DMS 273 (cell line): Measurements from ENCODE around the gene ZBTB7C.

ENCODE experiments used
- DNase-seq: peaks from one replicate; lab custom pipeline; 2025; ENCODE audit not compliant: unreplicated experiment; lab: John Stamatoyannopoulos, UW

The ZBTB7C gene

DNA sequence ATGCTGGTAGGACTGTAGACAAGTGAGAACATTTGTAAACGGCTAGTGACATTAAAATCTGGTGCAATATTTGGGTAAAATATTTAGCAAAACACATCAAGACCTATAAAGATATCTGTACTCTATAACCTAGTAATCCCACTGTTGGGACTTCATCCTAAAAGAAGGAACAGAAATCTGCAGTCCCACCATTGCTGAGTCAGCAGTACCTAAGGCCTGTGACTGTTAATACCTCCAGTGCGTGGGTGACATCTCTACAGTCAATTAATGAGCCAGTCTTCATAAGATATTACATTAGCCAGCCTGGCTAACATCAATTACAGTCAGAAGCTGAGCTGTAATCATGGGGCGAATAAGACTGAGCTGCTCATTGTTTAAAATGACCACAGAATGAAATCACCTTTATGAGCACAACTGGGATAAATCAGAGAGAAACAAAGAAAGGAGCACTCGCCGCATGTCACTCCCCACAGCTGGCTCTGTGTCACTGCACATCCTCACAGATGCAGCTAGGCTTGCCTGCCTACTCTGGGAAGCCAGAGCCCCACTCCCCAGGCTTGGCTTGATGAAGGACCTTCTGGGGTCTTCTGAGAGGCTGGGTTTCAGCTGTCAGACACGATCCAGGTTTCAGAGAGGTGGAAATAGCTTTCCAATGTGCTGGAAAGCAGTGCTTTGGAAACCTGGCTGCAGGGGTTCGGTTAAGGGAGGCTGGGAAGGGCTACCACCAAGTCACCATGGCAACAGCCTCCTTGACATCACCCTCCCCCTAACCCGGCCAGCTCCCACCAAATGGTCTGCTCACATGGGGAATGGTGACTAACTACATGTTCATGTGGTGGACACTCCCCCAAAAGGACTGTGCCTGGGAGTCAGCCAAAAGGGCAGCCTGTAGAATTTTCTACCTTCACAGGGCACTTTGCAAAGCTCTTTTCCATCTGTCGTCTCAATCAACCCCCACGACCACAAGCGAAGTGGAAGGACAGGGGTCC is 145.0 kb downstream of the ZBTB7C start:
- peak; percentile 45 for DNase-seq

DNA sequence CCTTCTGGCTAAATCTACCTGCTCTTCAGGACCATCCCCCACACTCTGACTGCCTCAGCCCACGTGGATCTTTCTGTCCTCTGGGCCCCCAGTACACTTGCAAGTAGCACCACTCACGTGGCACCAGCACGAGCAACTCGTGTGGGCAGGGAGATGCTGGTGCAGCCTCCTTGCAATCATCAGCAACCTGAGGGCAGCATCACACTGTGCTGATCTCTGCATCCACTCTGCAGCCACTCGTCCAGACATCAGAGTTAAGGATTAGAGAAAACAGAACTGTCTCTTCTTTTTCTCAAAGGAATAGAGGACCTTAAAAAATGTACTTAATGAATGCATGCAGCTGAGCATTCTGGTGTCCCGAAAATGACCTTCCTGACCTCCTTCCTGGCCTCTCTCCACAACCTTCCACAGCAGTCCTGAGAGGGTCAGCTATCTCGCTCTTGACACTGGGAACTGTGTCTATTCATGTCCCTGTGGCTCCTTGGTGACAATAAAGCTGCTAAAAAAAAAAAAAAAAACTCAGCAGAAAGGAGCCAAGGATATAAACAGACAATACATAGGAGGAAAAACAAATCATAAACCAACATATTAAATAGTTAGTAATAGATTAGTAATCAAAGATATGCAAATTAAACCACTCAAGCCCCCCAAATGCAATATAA is 145.9 kb downstream of the ZBTB7C start:
- no peak for DNase-seq

DNA sequence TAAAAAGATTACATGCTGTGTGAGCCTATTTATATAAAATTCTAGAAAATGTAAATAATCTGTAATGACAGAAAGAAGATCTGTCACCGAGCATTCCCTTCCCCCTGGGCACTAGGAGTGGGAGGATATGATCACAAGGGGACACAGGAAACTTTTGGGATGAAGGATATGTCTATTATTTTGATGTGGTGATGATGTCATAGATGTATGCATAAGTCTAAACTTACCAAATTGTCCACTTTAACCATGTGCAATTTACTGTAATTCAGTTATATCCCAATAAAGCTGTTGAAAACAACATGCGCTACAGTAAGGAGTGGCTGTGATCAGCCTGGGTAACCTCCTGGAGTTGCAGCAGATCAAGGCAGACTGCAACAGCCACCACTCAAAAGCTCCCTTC is 148.9 kb downstream of the ZBTB7C start:
- no peak for DNase-seq

DNA sequence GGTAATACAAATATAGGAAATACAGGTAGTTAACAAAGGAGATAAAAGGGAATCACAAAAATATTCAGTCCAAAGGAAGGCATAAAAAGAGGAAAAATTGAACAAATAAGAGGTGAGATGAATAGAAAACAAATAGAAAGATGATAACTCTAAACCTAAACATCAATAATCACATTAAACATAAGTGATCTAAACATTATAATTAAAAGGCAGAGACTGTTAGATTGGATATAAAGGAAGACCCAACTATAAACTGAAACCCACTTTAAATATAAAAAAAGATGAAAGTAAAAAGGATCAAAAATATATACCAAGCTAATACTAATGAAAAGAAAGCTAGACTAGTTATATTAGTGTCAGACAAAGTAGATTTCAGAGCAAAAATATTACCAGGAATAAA is 152.3 kb downstream of the ZBTB7C start:
- no peak for DNase-seq

DNA sequence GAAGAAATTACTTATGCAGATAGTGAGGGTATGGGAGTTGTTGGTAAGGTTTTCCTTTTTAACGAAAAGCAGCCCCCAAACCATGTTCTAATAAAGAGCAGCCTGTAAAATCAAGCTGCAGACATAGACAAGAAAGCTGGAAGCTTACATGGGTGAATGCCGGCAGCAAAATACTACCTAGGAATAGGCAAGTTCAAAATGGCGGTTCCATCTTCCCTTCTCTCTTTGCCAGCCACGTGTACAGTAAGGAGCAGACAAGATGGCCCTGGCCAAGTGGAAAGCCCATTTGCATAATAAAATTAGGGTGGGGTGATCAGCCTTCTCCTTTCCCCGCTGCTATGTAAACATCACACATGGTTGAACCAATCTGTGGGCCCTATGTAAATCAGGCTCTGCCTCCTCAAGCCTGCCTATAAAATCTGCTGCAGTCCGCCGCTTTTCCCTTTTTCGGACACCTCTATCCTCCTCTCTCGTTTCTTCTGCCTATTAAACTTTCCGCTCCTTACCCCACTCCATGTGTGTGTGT is 155.0 kb downstream of the ZBTB7C start:
- DNase-seq, result no peak

DNA sequence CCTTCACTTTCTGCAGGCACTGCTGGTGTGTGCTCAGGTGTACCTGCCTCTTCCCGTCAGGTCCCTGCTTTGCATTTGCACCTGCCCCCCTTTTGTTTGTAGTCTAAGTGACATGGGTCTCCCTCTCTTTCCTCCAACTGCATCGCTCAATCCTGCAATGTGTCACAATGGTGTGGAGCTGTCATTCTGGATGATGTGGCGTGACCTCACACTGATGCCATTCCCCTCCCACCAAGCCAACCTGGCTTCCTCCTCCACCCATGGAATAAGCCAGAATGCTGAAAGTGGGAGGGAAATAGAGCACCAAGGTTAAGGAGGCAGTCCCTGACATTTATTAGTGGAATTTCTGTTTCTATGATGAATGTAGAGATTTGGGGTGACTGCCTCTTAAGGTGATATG is 156.7 kb downstream of the ZBTB7C start:
- DNase-seq, result no peak

DNA sequence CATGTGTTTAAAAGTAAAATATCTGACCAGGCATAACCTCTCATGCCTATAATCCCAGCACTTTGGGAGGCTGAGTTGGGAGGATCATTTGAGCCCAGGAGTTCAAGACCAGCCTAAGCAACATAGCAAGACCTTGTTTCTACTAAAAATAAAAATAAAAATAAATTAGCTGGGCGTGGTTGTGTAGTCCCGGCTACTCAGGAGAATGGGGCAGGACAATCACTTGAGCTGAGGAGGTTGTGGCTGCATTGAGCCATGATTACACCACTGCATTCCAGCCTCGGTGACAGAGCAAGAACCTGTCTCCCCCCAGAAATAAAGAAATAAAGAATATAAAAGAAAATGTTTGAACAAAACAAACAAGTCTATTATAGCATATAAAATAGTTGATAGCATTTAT is 158.3 kb downstream of the ZBTB7C start:
- DNase-seq, result no peak

DNA sequence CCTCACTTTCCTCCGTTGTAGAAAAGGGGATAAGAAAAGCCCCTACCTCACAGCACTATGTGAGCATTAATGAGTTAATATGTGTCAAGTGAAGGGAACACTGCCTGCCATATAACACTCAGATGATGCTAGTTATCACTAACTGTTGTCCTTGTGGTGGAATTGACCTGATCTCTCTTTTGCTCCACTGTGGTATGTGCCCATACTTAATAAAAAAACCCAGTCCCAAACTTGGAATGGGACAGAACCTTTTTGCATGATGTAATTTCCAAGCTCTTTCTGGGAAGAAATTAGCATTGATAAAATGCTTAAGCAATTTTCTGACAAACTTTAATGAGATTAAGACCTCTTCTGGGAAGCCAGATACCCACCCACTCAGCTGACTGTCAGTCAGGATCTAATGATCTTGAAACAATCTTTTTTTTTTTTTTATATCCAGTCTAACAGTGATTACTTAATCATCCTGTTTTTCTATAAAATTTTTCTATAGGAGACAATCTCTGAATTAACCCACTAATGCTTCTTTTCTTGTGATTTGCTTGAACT is 158.7 kb downstream of the ZBTB7C start:
- DNase-seq, result no peak

DNA sequence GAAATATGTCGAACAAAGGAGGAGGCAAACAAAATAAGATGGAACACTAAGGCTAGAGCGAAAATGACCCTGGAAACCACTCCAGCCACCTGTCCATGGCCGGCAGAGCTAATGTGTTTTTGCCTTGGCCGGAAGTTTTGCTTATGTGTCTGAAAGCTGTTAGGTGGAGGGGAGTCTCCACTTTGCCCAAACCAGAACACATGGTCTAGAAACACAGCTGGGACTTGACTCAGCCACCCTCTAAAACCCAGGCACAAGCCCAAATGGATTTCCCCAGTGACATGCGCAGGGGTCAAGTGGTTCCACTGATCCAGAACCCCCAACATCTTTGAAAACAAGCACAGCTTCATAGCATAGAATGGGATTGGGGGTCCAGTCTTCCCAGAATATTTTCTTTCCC is 159.3 kb downstream of the ZBTB7C start:
- DNase-seq, result no peak

DNA sequence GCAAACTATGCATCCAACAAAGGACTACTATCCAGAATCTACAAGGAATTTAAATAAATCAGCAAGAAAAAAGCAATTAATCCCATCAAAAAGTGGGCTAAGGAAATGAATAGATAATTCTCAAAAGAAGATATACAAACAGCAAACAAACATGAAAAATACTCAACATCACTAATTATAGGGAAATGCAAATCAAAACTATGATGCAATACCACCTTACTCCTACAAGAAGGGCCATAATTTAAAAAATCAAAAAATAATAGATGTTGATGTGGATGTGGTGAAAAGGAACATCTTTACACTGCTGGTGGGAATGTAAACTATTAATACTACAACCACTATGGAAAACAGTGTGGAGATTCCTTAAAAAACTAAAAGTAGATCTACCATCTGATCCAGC is 164.7 kb downstream of the ZBTB7C start:
- no peak for DNase-seq

DNA sequence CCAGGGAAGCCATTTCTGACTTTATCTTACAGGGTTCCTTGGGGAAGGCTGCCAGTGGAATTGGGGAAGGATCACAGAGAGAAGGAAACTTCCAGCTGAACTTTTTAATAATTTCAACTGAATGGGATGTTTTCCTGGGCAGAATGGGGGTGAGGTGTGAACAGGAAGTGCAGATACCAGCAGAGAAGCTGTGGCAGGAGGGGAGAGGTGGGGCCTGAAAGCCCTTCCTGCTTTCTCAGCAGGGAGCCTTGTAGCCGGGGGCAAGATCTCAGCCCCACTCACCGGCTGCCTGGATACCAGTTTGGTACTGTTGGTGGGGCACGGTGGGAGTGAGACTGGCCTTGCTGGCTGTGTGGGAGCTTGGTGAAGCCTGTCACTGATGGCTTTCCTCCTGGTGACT is 170.5 kb downstream of the ZBTB7C start:
- DNase-seq, result no peak

DNA sequence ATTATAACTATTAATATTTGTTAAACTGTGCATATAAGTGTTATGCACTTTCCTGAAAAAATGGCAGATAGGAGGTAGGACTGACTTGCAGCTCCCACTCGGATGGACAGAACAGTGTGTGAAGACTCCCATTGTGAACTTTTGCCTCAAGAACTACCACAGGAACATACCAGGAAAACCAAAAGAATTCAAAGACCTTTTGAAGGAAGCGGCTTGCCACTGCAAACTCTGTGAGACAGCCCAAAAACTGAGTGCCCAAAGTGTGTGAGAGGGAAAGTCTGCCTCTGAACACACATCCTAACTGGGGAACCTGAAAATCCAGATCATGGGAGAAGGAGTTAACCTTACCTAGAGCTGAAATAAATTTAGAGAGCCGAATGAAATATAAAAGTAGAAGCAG is 171.0 kb downstream of the ZBTB7C start:
- no peak for DNase-seq

DNA sequence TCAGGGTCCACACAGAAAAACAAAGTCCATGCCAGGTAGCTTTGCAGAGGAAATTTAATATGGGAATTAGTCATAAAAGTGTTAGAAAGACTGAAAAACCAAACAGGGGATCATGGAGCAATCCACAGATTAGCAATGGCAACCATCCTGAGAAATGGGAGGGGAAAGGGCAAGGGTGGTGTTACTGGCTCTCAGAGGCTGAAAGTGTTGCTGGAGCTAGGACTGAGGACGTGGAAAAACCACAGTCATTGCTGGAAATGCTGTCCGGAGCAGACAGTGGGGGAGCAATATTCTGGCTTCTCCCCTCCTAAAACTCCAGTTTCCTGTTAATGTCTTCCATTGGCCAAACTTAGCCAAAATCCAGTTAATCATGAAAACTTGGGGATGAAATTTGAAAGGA is 172.4 kb downstream of the ZBTB7C start:
- DNase-seq, result no peak

DNA sequence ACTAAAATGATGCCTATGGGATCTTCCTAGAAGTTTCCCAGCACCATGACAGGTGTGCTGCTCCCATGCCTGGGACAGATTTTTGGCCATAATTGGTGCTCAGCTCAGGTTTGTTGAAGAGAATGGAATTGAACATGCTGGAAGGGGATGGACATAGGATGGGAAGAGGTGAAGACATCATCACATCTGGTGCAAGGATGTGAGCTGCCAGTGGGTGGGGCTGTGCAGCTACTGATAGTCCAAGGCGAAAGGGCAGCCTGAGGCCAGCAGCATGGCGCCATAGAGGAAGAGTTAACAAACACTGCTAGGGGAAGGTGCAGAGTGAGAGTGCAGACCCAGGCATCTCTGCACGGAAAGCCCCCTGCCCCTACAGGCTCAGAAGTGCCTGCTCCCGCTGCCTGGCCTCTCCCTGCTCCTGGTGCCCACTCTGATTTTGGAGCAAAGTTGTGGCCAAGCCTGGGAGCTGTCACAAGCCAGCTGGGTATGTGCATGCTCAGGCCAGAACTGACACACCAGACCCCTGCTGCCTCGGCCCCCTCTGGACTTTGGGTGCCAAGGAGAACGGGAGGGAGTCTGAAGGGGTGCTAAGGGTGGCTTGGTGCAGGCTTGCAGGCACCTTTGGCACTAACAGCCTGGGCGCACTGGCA is 178.6 kb downstream of the ZBTB7C start:
- DNase-seq, result peak; percentile 80

DNA sequence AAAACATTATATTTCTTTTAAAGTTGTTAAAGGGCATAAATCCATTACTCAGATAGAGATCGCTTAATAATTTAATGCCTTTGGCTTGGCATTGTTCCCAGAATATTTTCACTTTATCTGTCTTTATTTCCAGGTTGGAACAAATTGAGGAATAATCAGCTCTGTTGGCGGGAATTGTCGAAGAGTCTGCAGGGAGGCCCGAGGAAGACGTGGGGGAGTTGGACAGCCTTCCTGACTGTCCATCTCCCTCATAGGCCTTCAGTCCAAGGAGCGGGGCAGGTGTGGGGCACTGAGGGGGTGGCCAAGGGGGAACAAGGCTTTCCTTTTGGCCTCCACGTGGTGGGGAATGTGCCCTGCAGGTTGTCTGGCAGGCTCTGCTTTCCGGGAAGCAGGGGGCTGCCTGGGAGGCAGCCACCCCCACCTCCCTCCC is 179.6 kb downstream of the ZBTB7C start:
- peak; percentile 51 for DNase-seq

DNA sequence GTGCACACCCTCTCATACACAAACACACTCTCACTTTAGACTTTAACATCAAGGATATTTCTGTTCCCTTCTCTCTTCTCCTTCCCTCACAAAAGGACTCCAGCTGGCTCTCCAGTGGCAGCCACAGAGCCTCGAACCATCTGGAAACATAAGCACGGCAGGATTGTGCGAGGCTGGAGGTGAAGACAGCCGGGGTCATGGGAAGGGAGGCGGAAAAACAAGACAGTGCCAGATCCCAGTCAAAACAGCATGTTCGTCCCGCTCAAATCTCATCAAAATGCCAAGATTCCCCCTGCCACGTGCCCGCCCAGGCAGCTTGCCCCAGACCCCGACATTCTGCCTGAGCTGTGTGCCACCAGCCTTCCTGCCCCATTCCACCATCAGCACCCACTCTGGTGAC is 180.3 kb downstream of the ZBTB7C start:
- DNase-seq, result peak; percentile 67

DNA sequence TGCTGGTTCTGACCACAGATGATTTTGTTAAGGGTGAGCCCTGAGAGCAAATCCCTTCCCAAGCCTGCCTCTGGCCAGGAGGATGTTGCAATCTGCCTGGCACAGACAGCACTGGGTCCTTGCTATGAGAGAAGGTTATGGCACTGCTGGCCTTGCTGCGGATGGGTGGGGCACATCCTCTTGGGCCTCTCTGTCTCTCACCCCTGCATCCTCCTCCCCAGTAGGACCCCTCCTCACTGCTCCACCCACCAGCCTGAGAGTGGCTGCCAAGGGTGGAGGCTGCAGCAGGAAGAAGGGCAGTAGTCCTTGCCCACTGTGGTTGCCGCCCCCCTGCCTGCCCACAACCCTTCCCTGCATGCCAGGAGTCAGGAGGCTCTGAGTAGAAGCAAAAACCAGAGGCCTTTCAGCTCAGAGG is 180.9 kb downstream of the ZBTB7C start:
- no peak for DNase-seq

DNA sequence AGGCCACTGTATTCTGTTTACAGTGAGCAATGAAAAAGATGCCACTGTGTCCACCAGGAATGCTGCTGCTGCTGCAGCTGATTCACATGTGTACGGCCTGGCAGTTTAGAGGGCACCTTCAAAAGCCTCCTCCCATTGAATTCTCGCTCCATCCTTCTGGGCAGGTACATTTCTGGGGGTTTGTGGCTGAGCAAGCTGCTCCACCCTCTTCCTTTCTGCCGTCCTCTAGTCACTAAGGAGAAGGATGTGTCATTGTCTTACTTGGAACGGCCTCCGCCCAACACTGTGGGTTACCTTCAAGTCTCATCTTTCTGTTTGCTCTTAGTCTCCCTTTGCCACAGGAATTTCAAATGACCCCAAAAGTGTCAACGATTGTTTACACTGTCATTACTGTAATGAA is 182.0 kb downstream of the ZBTB7C start:
- DNase-seq, result no peak

DNA sequence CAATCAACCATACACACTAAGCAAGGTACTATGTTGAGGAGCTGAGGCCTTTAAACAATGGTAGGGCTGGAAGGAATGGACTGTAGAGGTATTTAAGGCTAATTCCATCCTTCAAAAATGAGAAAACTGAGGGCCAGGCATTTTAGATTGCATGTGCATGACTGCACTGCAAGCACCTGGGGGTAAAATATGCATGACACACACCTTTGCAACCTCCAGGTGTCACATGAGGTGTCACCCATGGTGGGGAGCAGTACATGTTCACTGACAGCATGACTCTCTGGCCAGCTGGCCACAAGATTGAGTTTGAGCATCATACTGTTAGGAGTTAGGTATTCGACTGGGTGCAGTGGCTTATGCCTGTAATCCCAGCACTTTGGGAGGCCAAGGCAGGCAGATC is 182.8 kb downstream of the ZBTB7C start:
- no peak for DNase-seq

DNA sequence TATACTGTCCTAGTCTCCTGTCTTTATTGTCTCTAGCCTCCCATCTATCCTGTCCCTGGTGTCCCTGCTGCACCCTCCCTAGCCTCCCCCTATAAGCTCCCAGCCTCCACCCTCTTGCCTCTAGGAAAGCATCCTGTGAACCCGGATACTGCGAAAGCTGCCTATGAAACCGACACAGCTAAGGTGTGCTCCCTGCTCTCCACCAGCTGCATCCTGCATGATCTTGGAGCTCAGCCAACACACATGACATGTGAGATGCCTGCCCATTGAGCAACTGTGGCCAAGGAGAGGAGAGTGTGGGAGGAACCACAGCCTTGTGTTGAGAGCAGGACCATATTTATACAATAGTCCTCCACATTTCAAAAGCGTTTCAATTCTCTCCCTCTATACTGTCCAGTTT is 187.1 kb downstream of the ZBTB7C start:
- DNase-seq, result peak; percentile 84

DNA sequence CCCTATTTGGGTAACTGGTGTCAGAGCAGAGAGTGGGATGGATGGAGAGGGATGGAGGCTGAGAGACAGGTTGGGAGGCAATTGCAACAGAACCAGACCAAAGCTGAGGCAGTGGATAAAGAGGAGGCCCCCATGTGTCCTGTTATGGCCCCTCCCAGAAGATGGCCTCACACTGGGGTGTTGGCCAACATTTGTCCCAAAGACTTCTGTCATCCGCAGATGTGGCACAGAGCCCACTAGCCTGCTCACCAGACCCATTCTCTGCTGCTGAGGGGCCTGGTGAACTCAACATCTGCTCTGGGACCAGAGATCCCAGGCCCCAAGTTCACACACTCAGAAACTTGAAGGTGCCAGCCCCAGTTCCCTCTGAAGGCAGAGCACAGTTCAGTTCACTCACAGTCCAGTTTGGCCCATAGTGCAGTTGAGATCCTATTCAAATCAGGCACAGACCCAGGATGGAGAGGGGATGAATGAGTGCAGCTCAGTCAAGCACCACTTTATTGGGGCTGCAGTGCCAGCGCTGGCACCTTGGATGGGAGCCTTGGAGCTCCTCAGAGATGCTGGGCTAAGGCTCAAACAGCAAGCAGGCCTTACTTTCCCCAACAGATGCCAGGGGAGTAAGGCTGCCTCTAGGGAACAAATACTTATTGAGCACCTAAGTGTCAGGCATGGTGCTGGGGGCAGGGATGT is 189.2 kb downstream of the ZBTB7C start:
- peak; percentile 20 for DNase-seq
